SK-N-SH (cell line): ENCODE results near the gene RNASE2.
A peak's percentile ranks its signal among the peaks of the same experiment; 100 is the strongest.

Source experiments
- CTCF ChIP-seq: fragments of 200-600 bp; sonication (generic); IDR thresholded peaks from 2 replicates; pipeline ENCODE4 v1.6.1; 2017; ENCODE audit warnings: antibody characterized with exemption, mild to moderate bottlenecking, moderate library complexity
- MAX ChIP-seq: IDR thresholded peaks from 2 replicates; pipeline ENCODE4 v1.4.0; 2012; ENCODE audit warnings: low read depth
- RCOR1 ChIP-seq: fragments of 150-350 bp; IDR thresholded peaks from 2 replicates; pipeline ENCODE4 v1.6.1; 2017; ENCODE audit warnings: antibody characterized with exemption, low read length
- SMC3 ChIP-seq: IDR thresholded peaks from 2 replicates; pipeline ENCODE4 v1.6.1; 2012; ENCODE audit warnings: low read depth, low read length, improper control_type of control experiment

GRCh38 chr14:20970983-20971704 is 15.9 kb downstream of the RNASE2 start:
- peak; percentile 91 for TF ChIP-seq CTCF
- TF ChIP-seq SMC3: peak; percentile 70
- TF ChIP-seq MAX: 0 out of 2 replicates have a peak, but pooled peaks have one; percentile 8
- no peak for TF ChIP-seq RCOR1
